GM18873 (cell line): ENCODE data around the gene PLTP.

Experiments
- ATAC-seq: cut with Tn5 transposase; IDR thresholded peaks from one replicate; pipeline ENCODE4 v1.9.1; 2021; ENCODE audit warnings: mild to moderate bottlenecking, moderate library complexity, moderate number of reproducible peaks; ENCODE audit not compliant: unreplicated experiment, low FRiP score

PLTP gene

GRCh38 chr20:45851501-45851900 lies 60.5 kb downstream of the PLTP start:
- ATAC-seq = no peak

- ATAC-seq = no peak
Measured at GRCh38 chr20:45850926-45851325, 61.0 kb downstream of the PLTP start.

- ATAC-seq = no peak
Measured at GRCh38 chr20:45850238-45850637, 61.7 kb downstream of the PLTP start.

- ATAC-seq = no peak
Measured at GRCh38 chr20:45848969-45849582, 62.9 kb downstream of the PLTP start.
